B cell (primary cell): ENCODE data around the gene PGBD5. TPM values are rescaled to one million over a fixed set of nuclear protein-coding genes. Genes with fewer than 3 reads are reported as not detected.

Experiments
- ATAC-seq: fragments of 200-7000 bp; cut with Tn5 transposase; one replicate; pipeline ENCODE4 v1.10.0; 2021; ENCODE audit warnings: low read depth, mild to moderate bottlenecking, moderate number of reproducible peaks, moderate library complexity
- CTCF ChIA-PET: fragments of 350-600 bp; sonication (Branson Sonifier 250); formaldehyde crosslinking; loops from one replicate; lab custom pipeline; 2021; ENCODE audit warnings: antibody characterized with exemption, inconsistent platforms; lab: Charles Lee
- POLR2A ChIA-PET: fragments of 350-600 bp; sonication (Branson Sonifier 250); formaldehyde crosslinking; loops from one replicate; lab custom pipeline; 2021; ENCODE audit warnings: antibody characterized with exemption; lab: Charles Lee
- DNase-seq: peaks from one replicate; pipeline ENCODE4 v3.0.0; 2013
- H2AFZ ChIP-seq: 2 replicates; pipeline ENCODE4 v1.6.1; 2012; ENCODE audit warnings: mild to moderate bottlenecking, low read depth, low read length; ENCODE audit not compliant: insufficient read depth, poor library complexity, severe bottlenecking
- H3K27ac ChIP-seq, 2 donors: 1 replicate in 1 of 2; 2 replicates in 1 of 2; pipeline ENCODE4 v1.5.1; 2012 to 2013; ENCODE audit warnings: low read length in 2 of 2, mild to moderate bottlenecking in 2 of 2, moderate library complexity in 1 of 2
- H3K27me3 ChIP-seq, 4 experiments: fragments of 200-600 bp in 1 of 4; sonication (generic) in 1 of 4; replicated peaks in 1 of 4; 1 replicate in 2 of 4; 2 replicates in 2 of 4; pipeline versions ENCODE4 v1.6.1 to v1.7.0; 2013 to 2016; ENCODE audit warnings: low read length in 3 of 4, mild to moderate bottlenecking in 2 of 4, mixed read lengths in 1 of 4, moderate library complexity in 1 of 4; ENCODE audit not compliant: insufficient read depth in 4 of 4, control insufficient read depth in 3 of 4; ENCODE audit errors: control extremely low read depth in 1 of 4
- H3K36me3 ChIP-seq, 2 experiments: replicated peaks in 1 of 2; 1 replicate in 1 of 2; 2 replicates in 1 of 2; pipeline versions ENCODE4 v1.6.1 to v1.7.1; 2013; ENCODE audit warnings: low read length in 1 of 2; ENCODE audit not compliant: insufficient read depth in 2 of 2, control insufficient read depth in 1 of 2; ENCODE audit errors: control extremely low read depth in 1 of 2, extremely low read depth in 1 of 2
- H3K4me1 ChIP-seq, 2 donors: fragments of 200-600 bp in 1 of 2; sonication (generic) in 1 of 2; 1 replicate in 1 of 2; 2 replicates in 1 of 2; pipeline versions ENCODE4 v1.5.1 to v1.6.1; 2013 to 2017; ENCODE audit warnings: low read length in 2 of 2; ENCODE audit not compliant: control insufficient read depth in 2 of 2, insufficient read depth in 2 of 2
- H3K4me2 ChIP-seq: replicated peaks from 2 replicates; pipeline ENCODE3; 2012; ENCODE audit warnings: mild to moderate bottlenecking, low read depth, low read length; ENCODE audit not compliant: poor library complexity, severe bottlenecking
- H3K4me3 ChIP-seq, 5 experiments: fragments of 200-600 bp in 1 of 5; sonication (generic) in 1 of 5; 1 replicate in 3 of 5; 2 replicates in 2 of 5; pipeline versions ENCODE4 v1.5.1 to v1.7.0; 2011 to 2016; ENCODE audit warnings: low read length in 4 of 5, mild to moderate bottlenecking in 4 of 5, low read depth in 2 of 5, control low read depth in 1 of 5, moderate library complexity in 1 of 5; ENCODE audit not compliant: insufficient read depth in 1 of 5; ENCODE audit errors: control extremely low read depth in 1 of 5, extremely low read depth in 1 of 5
- H3K79me2 ChIP-seq: fragments of 200-600 bp; sonication (generic); one replicate; pipeline ENCODE4 v1.6.0; 2016; ENCODE audit warnings: low read length; ENCODE audit not compliant: control insufficient read depth, insufficient read depth
- H3K9ac ChIP-seq: fragments of 200-600 bp; sonication (generic); 2 replicates; pipeline ENCODE4 v1.6.1; 2017; ENCODE audit warnings: mild to moderate bottlenecking, low read length, moderate library complexity
- H3K9me3 ChIP-seq, 3 donors: one replicate each; pipeline versions ENCODE4 v1.6.1 to v1.7.1; 2013; ENCODE audit warnings: low read length in 2 of 3; ENCODE audit not compliant: control insufficient read depth in 2 of 3, insufficient read depth in 1 of 3; ENCODE audit errors: control extremely low read depth in 1 of 3
- H4K20me1 ChIP-seq: 2 replicates; pipeline ENCODE4 v1.6.0; 2012; ENCODE audit warnings: mild to moderate bottlenecking, low read length; ENCODE audit not compliant: insufficient read depth, control insufficient read depth, poor library complexity, severe bottlenecking
- H3K27ac Mint-ChIP-seq: one replicate; pipeline ENCODE4 v1.8.0; 2021; ENCODE audit warnings: mixed read lengths
- H3K27me3 Mint-ChIP-seq: one replicate; pipeline ENCODE4 v1.8.0; 2021; ENCODE audit warnings: mixed read lengths
- H3K4me1 Mint-ChIP-seq: one replicate; pipeline ENCODE4 v1.8.0; 2021; ENCODE audit warnings: mixed read lengths
- H3K4me3 Mint-ChIP-seq: one replicate; pipeline ENCODE4 v1.8.0; 2021; ENCODE audit warnings: mixed read lengths
- H3K9me3 Mint-ChIP-seq: one replicate; pipeline ENCODE4 v1.8.0; 2022; ENCODE audit warnings: mixed read lengths; ENCODE audit not compliant: insufficient read depth
- CTCF ChIP-seq: fragments of 200-600 bp; IDR thresholded peaks from one replicate; pipeline ENCODE4 v1.8.0; 2022; ENCODE audit warnings: antibody characterized with exemption, mild to moderate bottlenecking
- EZH2 ChIP-seq: IDR thresholded peaks from 2 replicates; pipeline ENCODE4 v1.6.1; 2012; ENCODE audit warnings: borderline replicate concordance, low read depth, mild to moderate bottlenecking, moderate library complexity, low read length; ENCODE audit not compliant: insufficient read depth, poor library complexity, severe bottlenecking
- WGBS: methylation state at CpG from one replicate; pipeline ENCODE4 v1.1.5; 2013; ENCODE audit warnings: missing lambda C conversion rate; ENCODE audit not compliant: insufficient coverage; 5-methylcytosine and 5-hydroxymethylcytosine counted together
- intact Hi-C: fragments of 100-400 bp; cut with micrococcal nuclease; formaldehyde crosslinking; loops from one replicate; pipeline ENCODE4 v1.10.0; 2022
- polyA plus RNA-seq: library from polyadenylated mRNA; depleted of rRNA; stranded (reverse); fragments of >200 nt; gene quantifications from 2 replicates; pipeline ENCODE4 v1.2.3, GENCODE V29; 2012
- total RNA-seq, 2 donors: library from RNA; stranded (reverse); fragments of 120-200 nt in 1 of 2; gene quantifications; 1 replicate in 1 of 2; 2 replicates in 1 of 2; pipeline versions ENCODE4 v1.2.3 to v1.2.4, GENCODE V29; 2013 to 2022

The PGBD5 gene
- total and polyA plus RNA-seq, 2 donors (not counting 1 experiment from before 2014, with no cell fraction given), result 0.07 TPM; not detected in 1

GRCh38 chr1:230322967-230323547, 103.1 kb downstream of the PGBD5 start:
- no peaks in the 10 kb centered on the region for H3K9me3 Mint-ChIP-seq
- no peaks in the 10 kb centered on the region for H3K9me3 ChIP-seq
- H3K9ac ChIP-seq, result no peak overlapping the region
- POLR2A ChIA-PET, result no interaction called here
- no peak overlapping the region for H3K4me3 ChIP-seq
- H3K27ac Mint-ChIP-seq, result no peak overlapping the region
- H3K4me1 ChIP-seq, result no peaks in the 10 kb centered on the region
- TF ChIP-seq CTCF (no peak), EZH2 (no peak)
- no peaks in the 10 kb centered on the region for H3K4me1 Mint-ChIP-seq
- DNase-seq, result no peak
- peaks cover 6% of the 10 kb centered on the region for H3K27me3 Mint-ChIP-seq
- CTCF ChIA-PET, result no interaction called here
- H3K4me2 ChIP-seq, result no peak overlapping the region
- H3K27me3 ChIP-seq, result no peaks in the 10 kb centered on the region
- no peaks in the 10 kb centered on the region for H3K36me3 ChIP-seq
- 92% methylated on average over 23 of the region's 23 CpGs for WGBS
- no peak overlapping the region for H3K27ac ChIP-seq
- no peaks in the 10 kb centered on the region for H4K20me1 ChIP-seq
- no peaks in the 10 kb centered on the region for H3K79me2 ChIP-seq
- intact Hi-C loops, result no loop called here
- no peak overlapping the region for H2AFZ ChIP-seq
- ATAC-seq, result no peak
- no peak overlapping the region for H3K4me3 Mint-ChIP-seq

DNA sequence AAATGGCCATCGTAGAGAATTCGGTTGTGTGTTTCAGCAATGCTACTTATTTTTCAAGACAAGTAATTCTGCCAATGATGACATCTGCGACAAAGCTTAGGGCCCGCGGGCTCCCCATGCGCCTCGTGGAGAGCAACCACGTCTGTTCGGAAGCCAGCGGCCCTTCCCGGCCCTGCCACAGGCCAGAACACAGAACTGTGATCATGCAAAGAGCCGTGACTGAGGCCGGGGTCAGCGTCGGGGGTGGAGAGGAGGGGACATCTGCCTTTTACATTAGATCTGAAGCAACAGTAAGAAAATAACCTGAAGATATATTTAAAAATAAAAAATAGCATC, 103.7 kb downstream of the PGBD5 start:
- ChIA-PET POLR2A (no interaction called here), CTCF (no interaction called here)
- no peaks in the 10 kb centered on the region for H3K36me3 ChIP-seq
- Mint-ChIP-seq H3K27ac (no peak overlapping the region), H3K4me3 (no peak overlapping the region), H3K4me1 (no peaks in the 10 kb centered on the region), H3K9me3 (no peaks in the 10 kb centered on the region), H3K27me3 (peaks cover 7% of the 10 kb centered on the region)
- H3K4me1 ChIP-seq, result no peaks in the 10 kb centered on the region
- no peaks in the 10 kb centered on the region for H4K20me1 ChIP-seq
- H3K4me2 ChIP-seq, result no peak overlapping the region
- H3K9me3 ChIP-seq, result no peaks in the 10 kb centered on the region
- ATAC-seq, result no peak
- H3K27me3 ChIP-seq, result no peaks in the 10 kb centered on the region
- TF ChIP-seq EZH2 (no peak), CTCF (no peak)
- no peak overlapping the region for H3K27ac ChIP-seq
- WGBS, result 97% methylated on average over 12 of the region's 15 CpGs
- intact Hi-C loops, result no loop called here
- H2AFZ ChIP-seq, result no peak overlapping the region
- no peak overlapping the region for H3K4me3 ChIP-seq
- H3K79me2 ChIP-seq, result no peaks in the 10 kb centered on the region
- no peak for DNase-seq
- H3K9ac ChIP-seq, result no peak overlapping the region
